GM20431 (cell line): ENCODE measurements around the gene TP53TG3B.
"Not testable (repeated sequence)": the region's sequence is repeated elsewhere in the genome, so short reads cannot be mapped to it uniquely, and the experiment has no call there.

Source experiments
- in situ Hi-C: fragments of 300-500 bp; cut with MseI, MboI; formaldehyde crosslinking; loops from one replicate; pipeline ENCODE4 v1.15.0; 2020; ENCODE audit warnings: low sequenced_read_pairs; ENCODE audit not compliant: unreplicated experiment

Gene TP53TG3B, protein sequence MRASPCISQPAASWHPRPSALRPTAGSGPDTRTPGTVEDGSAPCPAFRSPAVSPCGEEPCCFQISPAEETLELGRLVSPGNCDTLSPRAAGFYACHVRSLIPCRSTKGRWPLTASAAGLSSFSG

DNA sequence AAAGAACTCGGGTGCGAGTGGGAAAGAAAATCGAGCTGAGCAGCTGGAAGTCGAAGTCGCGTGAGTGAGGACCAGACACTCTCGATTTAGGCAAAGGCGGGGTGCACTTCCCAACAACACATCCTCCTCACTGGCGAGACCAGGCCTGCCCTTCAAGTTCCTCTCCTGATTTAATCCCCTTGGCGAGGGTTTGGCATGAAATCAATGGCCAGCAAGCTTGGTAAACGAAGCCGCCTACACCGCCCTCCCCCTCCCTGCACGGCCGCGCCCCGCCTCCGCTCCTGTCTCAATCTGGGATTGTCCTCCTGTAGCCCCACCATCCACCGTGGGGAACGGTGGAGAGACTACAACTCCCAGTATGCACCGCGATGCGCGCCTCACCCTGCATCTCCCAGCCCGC, at the start of gene TP53TG3B:
Gene TP53TG3B (plus strand): TSS at position 301 of the 400 bp plus-strand sequence. CDS start 68 bp downstream, at position 369.
- in situ Hi-C loops, result not testable (repeated sequence)

DNA sequence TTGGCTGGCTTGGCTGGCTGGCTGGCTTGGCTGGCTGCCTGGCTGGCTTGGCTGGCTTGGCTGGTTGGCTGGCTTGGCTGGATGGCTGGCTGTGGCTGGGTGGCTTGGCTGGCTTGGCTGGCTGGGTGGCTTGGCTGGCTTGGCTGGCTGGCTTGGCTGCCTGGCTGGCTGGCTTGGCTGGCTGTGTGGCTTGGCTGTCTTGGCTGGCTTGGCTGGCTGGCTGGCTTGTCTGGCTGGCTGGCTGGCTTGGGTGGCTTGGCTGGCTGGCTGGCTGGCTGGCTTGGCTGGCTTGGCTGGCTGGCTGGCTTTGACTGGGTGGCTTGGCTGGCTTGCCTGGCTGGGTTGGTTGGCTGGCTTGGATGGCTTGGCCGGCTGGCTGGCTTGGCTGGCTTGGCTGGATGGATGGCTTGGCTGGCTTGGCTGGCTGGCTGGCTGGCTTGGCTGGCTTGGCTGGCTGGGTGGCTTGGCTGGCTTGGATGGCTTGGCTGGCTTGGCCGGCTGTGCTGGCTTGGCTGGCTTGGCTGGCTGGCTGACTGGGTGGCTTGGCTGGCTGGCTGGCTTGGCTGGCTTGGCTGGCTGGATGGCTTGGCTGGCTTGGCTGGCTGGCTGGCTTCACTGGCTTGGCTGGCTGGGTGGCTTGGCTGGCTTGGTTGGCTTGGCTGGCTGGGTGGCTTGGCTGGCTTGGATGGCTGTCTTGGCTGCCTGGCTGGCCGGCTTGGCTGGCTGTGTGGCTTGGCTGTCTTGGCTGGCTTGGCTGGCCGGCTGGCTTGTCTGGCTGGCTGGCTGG, 24.2 kb upstream of the TP53TG3B start:
- in situ Hi-C loops, result not testable (repeated sequence)

DNA sequence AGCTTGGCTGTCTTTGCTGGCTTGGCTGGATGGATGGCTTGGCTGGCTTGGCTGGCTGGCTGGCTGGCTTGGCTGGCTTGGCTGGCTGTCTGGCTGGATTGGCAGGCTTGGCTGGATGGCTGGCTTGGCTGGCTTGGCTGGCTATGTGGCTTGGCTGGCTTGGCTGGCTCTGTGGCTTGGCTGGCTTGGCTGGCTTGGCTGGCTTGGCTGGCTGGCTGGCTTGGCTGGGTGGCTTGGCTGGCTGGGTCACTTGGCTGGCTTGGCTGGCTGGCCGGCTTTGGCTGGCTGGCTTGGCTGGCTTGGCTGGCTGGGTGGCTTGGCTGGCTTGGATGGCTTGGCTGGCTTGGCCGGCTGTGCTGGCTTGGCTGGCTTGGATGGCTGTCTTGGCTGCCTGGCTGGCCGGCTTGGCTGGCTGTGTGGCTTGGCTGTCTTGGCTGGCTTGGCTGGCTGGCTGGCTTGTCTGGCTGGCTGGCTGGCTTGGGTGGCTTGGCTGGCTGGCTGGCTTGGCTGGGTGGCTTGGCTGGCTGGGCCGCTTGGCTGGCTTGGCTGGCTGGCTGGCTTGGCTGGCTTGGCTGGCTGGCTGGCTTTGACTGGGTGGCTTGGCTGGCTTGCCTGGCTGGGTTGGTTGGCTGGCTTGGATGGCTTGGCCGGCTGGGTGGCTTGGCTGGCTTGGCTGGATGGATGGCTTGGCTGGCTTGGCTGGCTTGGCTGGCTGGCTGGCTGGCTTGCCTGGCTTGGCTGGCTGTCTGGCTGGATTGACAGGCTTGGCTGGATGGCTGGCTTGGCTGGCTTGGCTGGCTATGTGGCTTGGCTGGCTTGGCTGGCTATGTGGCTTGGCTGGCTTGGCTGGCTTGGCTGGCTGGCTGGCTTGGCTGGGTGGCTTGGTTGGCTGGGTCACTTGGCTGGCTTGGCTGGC, 22.8 kb upstream of the TP53TG3B start:
- in situ Hi-C loops, result not testable (repeated sequence)

DNA sequence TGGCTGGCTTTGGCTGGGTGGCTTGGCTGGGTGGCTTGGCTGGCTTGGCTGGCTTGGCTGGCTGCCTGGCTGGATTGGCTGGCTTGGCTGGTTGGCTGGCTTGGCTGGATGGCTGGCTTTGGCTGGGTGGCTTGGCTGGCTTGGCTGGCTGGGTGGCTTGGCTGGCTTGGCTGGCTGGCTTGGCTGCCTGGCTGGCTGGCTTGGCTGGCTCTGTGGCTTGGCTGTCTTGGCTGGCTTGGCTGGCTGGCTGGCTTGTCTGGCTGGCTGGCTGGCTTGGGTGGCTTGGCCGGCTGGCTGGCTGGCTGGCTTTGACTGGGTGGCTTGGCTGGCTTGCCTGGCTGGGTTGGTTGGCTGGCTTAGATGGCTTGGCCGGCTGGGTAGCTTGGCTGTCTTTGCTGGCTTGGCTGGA, 22.1 kb upstream of the TP53TG3B start:
- in situ Hi-C loops, result not testable (repeated sequence)

DNA sequence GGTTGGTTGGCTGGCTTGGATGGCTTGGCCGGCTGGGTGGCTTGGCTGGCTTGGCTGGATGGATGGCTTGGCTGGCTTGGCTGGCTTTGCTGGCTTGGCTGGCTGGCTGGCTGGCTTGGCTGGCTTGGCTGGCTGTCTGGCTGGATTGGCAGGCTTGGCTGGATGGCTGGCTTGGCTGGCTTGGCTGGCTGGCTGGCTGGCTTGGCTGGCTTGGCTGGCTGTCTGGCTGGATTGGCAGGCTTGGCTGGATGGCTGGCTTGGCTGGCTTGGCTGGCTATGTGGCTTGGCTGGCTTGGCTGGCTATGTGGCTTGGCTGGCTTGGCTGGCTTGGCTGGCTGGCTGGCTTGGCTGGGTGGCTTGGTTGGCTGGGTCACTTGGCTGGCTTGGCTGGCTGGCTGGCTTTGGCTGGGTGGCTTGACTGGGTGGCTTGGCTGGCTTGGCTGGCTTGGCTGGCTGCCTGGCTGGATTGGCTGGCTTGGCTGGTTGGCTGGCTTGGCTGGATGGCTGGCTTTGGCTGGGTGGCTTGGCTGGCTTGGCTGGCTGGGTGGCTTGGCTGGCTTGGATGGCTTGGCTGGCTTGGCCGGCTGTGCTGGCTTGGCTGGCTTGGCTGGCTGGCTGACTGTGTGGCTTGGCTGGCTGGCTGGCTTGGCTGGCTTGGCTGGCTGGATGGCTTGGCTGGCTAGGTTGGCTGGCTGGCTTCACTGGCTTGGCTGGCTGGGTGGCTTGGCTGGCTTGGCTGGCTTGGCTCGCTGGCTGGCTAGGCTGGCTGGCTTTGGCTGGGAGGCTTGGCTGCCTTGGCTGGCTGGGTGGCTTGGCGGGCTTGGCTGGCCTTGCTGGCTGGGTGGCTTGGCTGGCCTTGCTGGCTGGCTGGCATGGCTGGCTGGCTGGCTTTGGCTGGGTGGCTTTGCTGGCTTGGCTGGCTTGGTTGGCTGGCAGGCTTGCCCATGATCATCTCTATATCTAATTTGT, 21.3 kb upstream of the TP53TG3B start:
- in situ Hi-C loops, result not testable (repeated sequence)
